Epithelial cell of esophagus (primary cell): Measurements from ENCODE around the gene TMEM229B.

Experiments used
- DNase-seq: peaks from one replicate; pipeline ENCODE4 v3.0.0; 2010; ENCODE audit warnings: low read depth
- H3K4me3 ChIP-seq: 2 replicates; pipeline ENCODE4 v1.5.1; 2011; ENCODE audit warnings: mild to moderate bottlenecking, low read length, control low read depth
- TF ChIP-seq, protein P1 (sequence below): IDR thresholded peaks from 2 replicates; pipeline ENCODE4 v1.5.1; 2011; ENCODE audit warnings: low read depth, mild to moderate bottlenecking, low read length, control low read depth, inconsistent platforms; ENCODE audit not compliant: insufficient read depth; ENCODE audit errors: missing control alignments

Gene TMEM229B

DNA sequence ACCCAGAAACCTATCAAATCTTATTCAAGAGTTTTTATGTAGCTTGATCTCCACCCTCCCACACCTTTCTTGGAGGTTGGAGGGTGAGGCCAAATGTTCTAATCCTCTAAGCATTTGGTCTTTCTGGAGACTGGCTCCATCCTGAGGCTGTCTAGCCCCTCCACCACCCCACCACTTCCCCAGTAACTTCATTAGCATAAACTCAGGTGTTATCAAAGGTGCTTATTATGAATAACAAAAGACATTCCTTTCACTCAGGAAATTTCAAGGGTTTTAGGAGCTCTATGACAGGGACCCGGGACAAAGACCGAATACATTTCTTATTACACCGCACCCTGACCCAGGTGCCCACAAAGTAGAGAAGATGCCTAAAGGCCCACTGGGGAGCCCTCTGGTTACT is 2.8 kb upstream of the TMEM229B start:
- no peak for DNase-seq
- TF ChIP-seq, protein P1, sequence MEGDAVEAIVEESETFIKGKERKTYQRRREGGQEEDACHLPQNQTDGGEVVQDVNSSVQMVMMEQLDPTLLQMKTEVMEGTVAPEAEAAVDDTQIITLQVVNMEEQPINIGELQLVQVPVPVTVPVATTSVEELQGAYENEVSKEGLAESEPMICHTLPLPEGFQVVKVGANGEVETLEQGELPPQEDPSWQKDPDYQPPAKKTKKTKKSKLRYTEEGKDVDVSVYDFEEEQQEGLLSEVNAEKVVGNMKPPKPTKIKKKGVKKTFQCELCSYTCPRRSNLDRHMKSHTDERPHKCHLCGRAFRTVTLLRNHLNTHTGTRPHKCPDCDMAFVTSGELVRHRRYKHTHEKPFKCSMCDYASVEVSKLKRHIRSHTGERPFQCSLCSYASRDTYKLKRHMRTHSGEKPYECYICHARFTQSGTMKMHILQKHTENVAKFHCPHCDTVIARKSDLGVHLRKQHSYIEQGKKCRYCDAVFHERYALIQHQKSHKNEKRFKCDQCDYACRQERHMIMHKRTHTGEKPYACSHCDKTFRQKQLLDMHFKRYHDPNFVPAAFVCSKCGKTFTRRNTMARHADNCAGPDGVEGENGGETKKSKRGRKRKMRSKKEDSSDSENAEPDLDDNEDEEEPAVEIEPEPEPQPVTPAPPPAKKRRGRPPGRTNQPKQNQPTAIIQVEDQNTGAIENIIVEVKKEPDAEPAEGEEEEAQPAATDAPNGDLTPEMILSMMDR = no peak
- no peak overlapping the region for H3K4me3 ChIP-seq

DNA sequence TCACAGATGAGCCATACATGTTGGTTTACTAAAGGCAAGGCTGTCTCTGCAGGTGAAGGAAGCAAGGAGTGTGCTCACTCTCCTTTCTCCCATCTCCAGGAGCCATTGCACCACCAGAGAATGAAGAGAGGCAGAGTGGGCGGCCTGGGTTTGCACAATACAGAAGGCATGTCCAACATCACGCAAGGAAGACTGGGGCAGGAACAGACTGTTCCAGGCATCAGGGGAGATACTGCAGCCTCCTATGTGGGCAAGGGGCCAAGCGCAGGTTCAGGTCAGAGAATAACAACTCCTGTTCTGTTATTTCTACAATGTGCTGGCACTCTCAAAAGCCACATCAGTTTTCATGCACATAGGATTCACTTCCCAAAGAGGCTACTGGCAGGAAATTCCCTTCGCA is 1.7 kb upstream of the TMEM229B start:
- DNase-seq = no peak
- TF ChIP-seq, protein P1 = no peak
- H3K4me3 ChIP-seq = no peak overlapping the region

DNA sequence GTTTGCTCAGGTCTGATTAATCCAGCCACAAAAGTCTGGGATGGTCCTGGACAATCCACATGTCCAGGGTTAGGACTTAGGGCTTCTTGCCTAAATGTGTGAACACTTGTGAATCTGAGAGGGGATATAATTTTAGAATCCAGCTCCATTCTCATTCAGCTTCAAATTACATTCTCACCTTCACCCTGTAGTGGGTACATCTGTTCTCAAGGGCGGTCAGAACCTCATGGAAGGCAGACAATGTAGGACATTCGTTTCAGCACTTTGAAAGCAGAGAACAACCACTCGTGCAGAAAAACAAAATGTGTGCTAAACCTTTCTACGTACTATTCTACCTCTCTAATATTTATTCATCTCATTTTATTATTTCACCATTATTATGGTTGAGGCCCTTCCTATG is 1.2 kb downstream of the TMEM229B start:
- H3K4me3 ChIP-seq = no peak overlapping the region
- TF ChIP-seq, protein P1 = no peak
- no peak for DNase-seq

DNA sequence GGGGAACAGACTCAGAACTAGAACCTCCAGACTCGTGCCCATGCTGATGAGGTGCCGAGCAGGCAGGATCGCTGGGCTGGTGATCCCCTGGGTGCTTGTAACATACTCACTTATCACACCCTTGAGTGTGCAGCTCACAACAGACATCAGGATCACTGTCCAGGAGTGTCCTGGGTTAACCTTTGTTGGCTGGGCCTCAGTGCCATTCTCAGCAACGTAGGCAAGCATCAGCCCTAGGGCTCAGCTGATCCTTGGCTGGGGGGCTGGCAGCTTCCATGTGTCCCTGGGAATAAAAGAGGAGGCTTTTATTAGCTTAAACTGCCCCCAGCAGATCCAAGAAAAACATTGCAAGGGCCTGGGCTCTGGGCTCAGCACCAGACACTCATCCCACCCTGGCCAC is 1.6 kb downstream of the TMEM229B start:
- no peak for DNase-seq
- TF ChIP-seq, protein P1 = no peak
- H3K4me3 ChIP-seq = no peak overlapping the region

DNA sequence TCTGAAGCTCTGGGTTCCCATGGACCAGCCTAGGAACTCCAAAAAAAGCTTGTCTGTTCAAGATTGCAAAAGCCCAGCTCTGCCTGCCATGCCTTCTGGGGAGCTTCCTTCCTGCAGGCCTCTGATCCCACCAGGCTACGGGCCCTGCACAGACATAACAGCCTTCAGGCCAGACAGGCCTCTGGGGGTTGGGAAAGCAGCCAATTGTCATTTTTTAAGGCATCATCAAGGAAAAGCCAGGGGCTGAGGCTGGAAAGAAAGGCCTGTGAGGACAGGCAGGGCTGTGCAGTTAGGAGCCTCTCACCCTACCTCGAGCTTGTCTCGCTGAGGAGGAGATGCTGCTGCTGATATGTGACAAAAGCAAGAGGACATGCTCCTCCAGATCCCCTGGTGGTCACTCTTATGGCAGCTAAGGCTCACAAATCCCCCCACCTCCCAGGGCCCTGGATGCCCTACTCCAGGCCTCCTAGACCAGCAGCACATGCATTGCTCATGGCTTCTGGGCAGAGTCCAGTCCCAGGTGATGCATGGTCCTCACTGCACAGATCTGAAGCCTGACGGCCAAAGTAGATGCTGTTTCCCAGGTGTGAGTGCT is 2.9 kb downstream of the TMEM229B start:
- DNase-seq = peak; percentile 12
- TF ChIP-seq, protein P1 = no peak
- H3K4me3 ChIP-seq = no peak overlapping the region

DNA sequence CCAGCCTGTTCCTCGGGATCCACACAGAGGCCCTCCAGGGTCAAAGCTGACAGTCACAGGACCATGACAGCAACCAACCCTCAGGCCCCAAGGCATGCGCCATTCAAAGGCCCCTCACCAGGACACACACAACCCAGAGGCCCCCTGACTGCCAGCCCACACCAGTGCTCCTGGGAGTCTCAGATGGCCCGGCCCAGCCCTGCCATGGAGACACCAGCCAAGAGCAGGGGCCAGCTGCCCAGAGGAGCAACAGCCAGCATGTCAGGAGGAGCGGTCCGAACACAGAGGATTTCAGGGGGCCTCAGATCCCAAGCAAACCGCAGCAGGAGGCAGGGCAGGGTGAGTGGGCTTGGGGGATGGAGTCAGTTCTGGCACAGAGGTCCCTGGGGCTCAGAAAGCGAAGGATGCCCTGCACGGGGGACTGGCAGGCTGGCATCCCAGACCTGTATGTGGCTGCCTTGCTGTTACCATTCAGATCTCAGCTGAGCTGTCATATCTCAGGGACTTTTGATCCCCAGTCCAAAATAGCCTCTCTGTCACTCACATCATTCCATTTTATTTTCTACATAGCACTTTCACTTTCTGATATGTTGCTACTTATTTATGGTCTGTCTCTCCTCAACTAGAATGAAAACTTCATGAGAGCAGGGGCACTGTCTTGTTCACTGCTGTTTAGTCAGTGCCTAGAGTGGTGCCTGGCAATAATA is 4.8 kb downstream of the TMEM229B start:
- H3K4me3 ChIP-seq = no peak overlapping the region
- TF ChIP-seq, protein P1 = no peak
- no peak for DNase-seq
